ENCODE measurements around the gene LRMDA. TPM values are rescaled to one million over a fixed set of nuclear protein-coding genes. Genes with fewer than 3 reads are reported as not detected.
A peak's percentile ranks its signal among the peaks of the same experiment; 100 is the strongest.

Gene LRMDA
- total and polyA plus RNA-seq, 4 donors, result 12.1 to 40.8 (median 21.6) TPM

- no peak overlapping the region for H3K4me3 ChIP-seq
- no peak for TF ChIP-seq CTCF (IDR thresholded peaks at IDR 0.05; ENCODE audit: control extremely low read depth, extremely low read depth)
- no peaks in the 10 kb centered on the region for H3K27me3 ChIP-seq (ENCODE audit: control insufficient read depth in 3 of 3, insufficient read depth in 3 of 3, low read length in 2 of 3)
- H3K4me1 ChIP-seq (ENCODE audit: control insufficient read depth in 5 of 5, insufficient read depth in 5 of 5, low read length in 5 of 5), result peaks cover 0 to 30% (median 13%) of the 10 kb centered on the region in 5 donors
- H3K9ac ChIP-seq (ENCODE audit: insufficient read depth in 1 of 2, low read length in 2 of 2), result no peak overlapping the region
- ATAC-seq (ENCODE audit: insufficient read depth, low FRiP score) (no peak), DNase-seq (peak in 2 of 3 donors; percentile 55 to 67)
- no peaks in the 10 kb centered on the region for H3K9me3 ChIP-seq (ENCODE audit: control insufficient read depth in 4 of 4, insufficient read depth in 3 of 4, low read length in 3 of 4)
- no peak overlapping the region for H3K27ac ChIP-seq (ENCODE audit: low read depth in 1 of 2, low read length in 1 of 2)
- 78 to 89% methylated on average over 5 of the region's 5 CpGs for WGBS, 2 donors
- H3K36me3 ChIP-seq (ENCODE audit: control insufficient read depth in 4 of 4, insufficient read depth in 4 of 4, low read length in 4 of 4), result no peaks in the 10 kb centered on the region
Observed at GRCh38 chr10:75982611-75983369, 551.4 kb downstream of the LRMDA start.

DNA sequence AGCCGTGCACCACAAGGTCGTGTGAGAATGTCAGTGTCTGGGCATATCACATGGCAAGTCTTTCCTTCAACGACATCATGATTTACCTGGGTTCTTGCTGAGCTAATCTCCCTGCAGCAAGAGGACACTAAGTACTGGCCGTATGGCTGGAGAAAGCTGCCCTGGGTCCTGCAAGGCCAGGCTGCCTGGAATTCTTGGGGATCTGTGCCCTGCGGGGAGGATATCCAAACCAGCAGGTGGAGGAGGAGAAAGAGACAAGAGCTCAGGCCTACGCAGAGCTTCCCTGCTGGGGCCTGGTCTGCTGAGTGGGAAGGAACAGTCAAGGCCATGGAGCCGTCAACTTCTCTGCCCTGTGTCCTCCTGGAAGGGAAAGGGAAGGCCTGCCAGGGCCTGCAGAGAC is 552.6 kb downstream of the LRMDA start:
- no peak for DNase-seq
- TF ChIP-seq CTCF (IDR thresholded peaks at IDR 0.05; ENCODE audit: control extremely low read depth, extremely low read depth), result no peak
- Histone ChIP-seq H3K27me3 (ENCODE audit: control insufficient read depth in 3 of 3, insufficient read depth in 3 of 3, low read length in 2 of 3) (no peaks in the 10 kb centered on the region), H3K36me3 (ENCODE audit: control insufficient read depth in 4 of 4, insufficient read depth in 4 of 4, low read length in 4 of 4) (no peaks in the 10 kb centered on the region), H3K4me1 (ENCODE audit: control insufficient read depth in 5 of 5, insufficient read depth in 5 of 5, low read length in 5 of 5) (peaks cover 0 to 26% (median 9%) of the 10 kb centered on the region in 5 donors), H3K9me3 (ENCODE audit: control insufficient read depth in 4 of 4, insufficient read depth in 3 of 4, low read length in 3 of 4) (no peaks in the 10 kb centered on the region), H3K9ac (ENCODE audit: insufficient read depth in 1 of 2, low read length in 2 of 2) (no peak overlapping the region), H3K27ac (ENCODE audit: low read depth in 1 of 2, low read length in 1 of 2) (no peak overlapping the region), H3K4me3 (no peak overlapping the region)
- WGBS, 2 donors, result 96% methylated on average over 7 of the region's 7 CpGs
- ATAC-seq (ENCODE audit: insufficient read depth, low FRiP score), result no peak

- TF ChIP-seq CTCF (IDR thresholded peaks at IDR 0.05; ENCODE audit: control extremely low read depth, extremely low read depth), result no peak
- Histone ChIP-seq H3K4me1 (ENCODE audit: control insufficient read depth in 5 of 5, insufficient read depth in 5 of 5, low read length in 5 of 5) (peaks cover 0 to 10% (median 0%) of the 10 kb centered on the region in 5 donors), H3K9me3 (ENCODE audit: control insufficient read depth in 4 of 4, insufficient read depth in 3 of 4, low read length in 3 of 4) (no peaks in the 10 kb centered on the region), H3K27me3 (ENCODE audit: control insufficient read depth in 3 of 3, insufficient read depth in 3 of 3, low read length in 2 of 3) (no peaks in the 10 kb centered on the region), H3K27ac (ENCODE audit: low read depth in 1 of 2, low read length in 1 of 2) (no peak overlapping the region), H3K4me3 (no peak overlapping the region), H3K9ac (ENCODE audit: insufficient read depth in 1 of 2, low read length in 2 of 2) (no peak overlapping the region), H3K36me3 (ENCODE audit: control insufficient read depth in 4 of 4, insufficient read depth in 4 of 4, low read length in 4 of 4) (no peaks in the 10 kb centered on the region)
- no peak for DNase-seq
- no peak for ATAC-seq (ENCODE audit: insufficient read depth, low FRiP score)
- WGBS, 2 donors, result 91 to 94% methylated on average over 1 of the region's 1 CpG
Observed at GRCh38 chr10:75987616-75988015, 556.2 kb downstream of the LRMDA start.

All from lung (tissue), 12 donors.